HepG2 (cell line): Measurements from ENCODE around the gene HEPHL1. TPM values are rescaled to one million over a fixed set of nuclear protein-coding genes. Genes with fewer than 3 reads are reported as not detected.

Experiments used
- ATAC-seq: fragments of 200-7000 bp; cut with Tn5 transposase; 3 replicates; pipeline ENCODE4 v1.9.1; 2020; ENCODE audit warnings: mild to moderate bottlenecking, moderate library complexity
- BruUV-seq: library from RNA; stranded (reverse); fragments of 400-500 nt; replicated peaks from 2 replicates; lab custom pipeline; 2021; lab: Mats Ljungman, UMichigan
- CTCF ChIA-PET: fragments of 300-600 bp; formaldehyde crosslinking; extraction: SDS; loops from one replicate; lab custom pipeline; 2021; ENCODE audit warnings: low total read pairs, inconsistent platforms, low intra/inter-chr PET ratio; lab: Yijun Ruan, JAX
- POLR2A ChIA-PET: fragments of 350-600 bp; sonication (Branson Sonifier 250); formaldehyde crosslinking; loops from one replicate; lab custom pipeline; 2020; ENCODE audit warnings: antibody characterized with exemption, inconsistent platforms; lab: Yijun Ruan, JAX
- DNase-seq: peaks from one replicate; pipeline ENCODE4 v3.0.0-alpha.2; 2015; ENCODE audit warnings: low spot score
- FAIRE-seq: peaks from 3 replicates; lab custom pipeline; 2011; peaks lifted over from hg19 to GRCh38; lab: Jason Lieb, UNC
- H2AFZ ChIP-seq: one replicate; pipeline ENCODE4 v1.6.1; 2011; ENCODE audit warnings: low read length, inconsistent platforms
- H3K27ac ChIP-seq: fragments of 300-600 bp; 3 replicates; pipeline ENCODE4 v1.8.0; 2011; ENCODE audit warnings: mixed run types, mild to moderate bottlenecking, mixed read lengths, low read length, inconsistent platforms; ENCODE audit not compliant: insufficient read depth; ENCODE audit errors: extremely low read length
- H3K27me3 ChIP-seq, 2 experiments: fragments of 200-600 bp in 1 of 2; 2 replicates in 1 of 2; 3 replicates in 1 of 2; pipeline versions ENCODE4 v1.6.0 to v1.8.0; 2011; ENCODE audit warnings: low read length in 2 of 2, mild to moderate bottlenecking in 2 of 2, moderate library complexity in 2 of 2, inconsistent platforms in 1 of 2; ENCODE audit not compliant: insufficient read depth in 2 of 2, control insufficient read depth in 1 of 2
- H3K36me3 ChIP-seq, 2 experiments: fragments of 200-600 bp in 1 of 2; replicated peaks in 1 of 2; 2 replicates in 1 of 2; 3 replicates in 1 of 2; pipeline versions ENCODE4 v1.5.1 to v1.8.0; 2011; ENCODE audit warnings: low read length in 2 of 2, inconsistent platforms in 1 of 2; ENCODE audit not compliant: insufficient read depth in 2 of 2, control insufficient read depth in 1 of 2
- H3K4me1 ChIP-seq: 2 replicates; pipeline ENCODE4 v1.5.1; 2012; ENCODE audit warnings: low read length, inconsistent platforms; ENCODE audit not compliant: insufficient read depth
- H3K4me2 ChIP-seq: 2 replicates; pipeline ENCODE4 v1.6.0; 2011; ENCODE audit warnings: low read depth, low read length, inconsistent platforms
- H3K4me3 ChIP-seq, 3 experiments: fragments of 200-600 bp in 1 of 3; sonication (generic), shearing (Covaris generic) in 1 of 3; replicated peaks in 1 of 3; 2 replicates each; pipeline ENCODE4 v1.5.1; 2011 to 2016; ENCODE audit warnings: low read length in 3 of 3, inconsistent platforms in 2 of 3, low read depth in 2 of 3, mild to moderate bottlenecking in 2 of 3, control low read depth in 1 of 3, mixed read lengths in 1 of 3; ENCODE audit not compliant: insufficient read depth in 1 of 3
- H3K79me2 ChIP-seq: one replicate; pipeline ENCODE4 v1.6.1; 2011; ENCODE audit warnings: low read length, inconsistent platforms; ENCODE audit not compliant: insufficient read depth
- H3K9ac ChIP-seq: 2 replicates; pipeline ENCODE4 v1.6.0; 2011; ENCODE audit warnings: mild to moderate bottlenecking, low read depth, low read length, inconsistent platforms; ENCODE audit not compliant: insufficient read depth
- H3K9me3 ChIP-seq: 2 replicates; pipeline ENCODE4 v1.5.1; 2012; ENCODE audit warnings: mild to moderate bottlenecking, low read length
- H4K20me1 ChIP-seq: 2 replicates; pipeline ENCODE4 v1.6.0; 2011; ENCODE audit warnings: inconsistent platforms, mild to moderate bottlenecking, low read length, moderate library complexity; ENCODE audit not compliant: insufficient read depth
- CENPX ChIP-seq: sonication (generic); formaldehyde crosslinking; IDR thresholded peaks from 2 replicates; pipeline ENCODE4 v1.9.0; 2021; ENCODE audit warnings: mild to moderate bottlenecking, missing genetic modification reagents, moderate library complexity
- DZIP1 ChIP-seq: sonication (generic); formaldehyde crosslinking; IDR thresholded peaks from 2 replicates; pipeline ENCODE4 v1.5.0; 2020; ENCODE audit warnings: mild to moderate bottlenecking, missing genetic modification reagents
- E2F2 ChIP-seq: sonication (generic); formaldehyde crosslinking; IDR thresholded peaks from 2 replicates; pipeline ENCODE4 v1.4.0; 2020; ENCODE audit warnings: missing genetic modification reagents, borderline replicate concordance
- FOXA1 ChIP-seq, 2 experiments: fragments of 450-650 bp in 1 of 2; sonication (generic) in 1 of 2; formaldehyde crosslinking in 1 of 2; IDR thresholded peaks; 2 replicates each; pipeline versions ENCODE4 v1.4.0 to v1.6.1; 2016 to 2020; ENCODE audit warnings: missing genetic modification reagents in 1 of 2
- KLF16 ChIP-seq, 2 experiments: sonication (generic) in 1 of 2; formaldehyde crosslinking in 1 of 2; IDR thresholded peaks; 2 replicates each; pipeline versions ENCODE4 v1.6.1 to v1.8.0; 2016 to 2023; ENCODE audit warnings: missing genetic modification reagents in 2 of 2, missing compliant biosample characterization in 1 of 2
- POLR2G ChIP-seq: fragments of 200-400 bp; formaldehyde crosslinking; IDR thresholded peaks from 2 replicates; pipeline ENCODE4 v1.6.1; 2018; ENCODE audit warnings: mild to moderate bottlenecking, low read depth, low read length, moderate library complexity
- SAFB2 ChIP-seq: sonication (generic); formaldehyde crosslinking; IDR thresholded peaks from 2 replicates; pipeline ENCODE4 v1.5.1; 2020; ENCODE audit warnings: missing genetic modification reagents, low read depth, mild to moderate bottlenecking, borderline replicate concordance
- ZFP90 ChIP-seq: sonication (generic); formaldehyde crosslinking; IDR thresholded peaks from 2 replicates; pipeline ENCODE4 v1.8.0; 2022; ENCODE audit warnings: missing genetic modification reagents, mild to moderate bottlenecking, inconsistent platforms, borderline replicate concordance
- ZNF34 ChIP-seq: sonication (generic); formaldehyde crosslinking; IDR thresholded peaks from 2 replicates; pipeline ENCODE4 v1.4.0; 2020; ENCODE audit warnings: mild to moderate bottlenecking, missing genetic modification reagents, borderline replicate concordance
- ZNF709 ChIP-seq: sonication (generic); formaldehyde crosslinking; IDR thresholded peaks from 2 replicates; pipeline ENCODE4 v1.5.0; 2020; ENCODE audit warnings: mild to moderate bottlenecking, missing genetic modification reagents
- ZNF773 ChIP-seq: sonication (generic); formaldehyde crosslinking; IDR thresholded peaks from 2 replicates; pipeline ENCODE4 v1.4.0; 2020; ENCODE audit warnings: missing genetic modification reagents, borderline replicate concordance
- ZSCAN25 ChIP-seq: sonication (generic); formaldehyde crosslinking; IDR thresholded peaks from 2 replicates; pipeline ENCODE4 v1.8.0; 2022; ENCODE audit warnings: mild to moderate bottlenecking, missing genetic modification reagents
- WGBS: methylation state at CpG from one replicate; pipeline ENCODE4 v1.1.6; 2017; ENCODE audit warnings: low lambda C conversion rate; 5-methylcytosine and 5-hydroxymethylcytosine counted together
- in situ Hi-C: cut with HindIII; loops from 2 replicates; pipeline ENCODE4 v1.10.0; 2017; ENCODE audit warnings: low pct_unique_long_range_greater_than_20kb; ENCODE audit not compliant: extremely low pct_ligation_motif_present
- intact Hi-C: fragments of 100-400 bp; cut with micrococcal nuclease; formaldehyde crosslinking; loops from one replicate; pipeline ENCODE4 v1.10.0; 2022; ENCODE audit not compliant: unreplicated experiment
- polyA plus RNA-seq, 8 experiments: library from polyadenylated mRNA; depleted of rRNA in 3 of 8; stranded (reverse) in 7 of 8; unstranded in 1 of 8; fragments of >200 nt; fragmentation: Illumina TruSeq in 4 of 8; extraction: Trizol in 4 of 8; gene quantifications; 2 replicates each; pipeline versions ENCODE4 v1.2.1 to v1.2.3, GENCODE V29; 2011 to 2016; ENCODE audit warnings: low read depth in 4 of 8, missing spikeins in 1 of 8, mixed read lengths in 1 of 8; ENCODE audit not compliant: insufficient read depth in 1 of 8
- total RNA-seq, 5 experiments: library from RNA; depleted of rRNA; stranded (reverse); fragments of >200 nt; fragmentation: Illumina TruSeq; extraction: Trizol; gene quantifications; 2 replicates each; pipeline ENCODE4 v1.2.3, GENCODE V29; 2016; ENCODE audit warnings: low read depth in 1 of 5

HEPHL1 gene
- total and polyA plus RNA-seq, 2 of the 13 experiments (the other 11 are each of a cell fraction or from before 2014, with no cell fraction given), result 0.04 to 0.05 TPM

- no peak for TF ChIP-seq SAFB2
Measured at GRCh38 chr11:94139416-94139815, 118.3 kb downstream of the HEPHL1 start (continued).

GRCh38 chr11:94140154-94140655, 119.1 kb downstream of the HEPHL1 start:
- POLR2A ChIA-PET, result interaction anchor here (1.7 kb wide), 1 partner anchor 11 kb away, joined by 5 read pairs; the partner anchor contains the start of gene PANX1
- intact Hi-C loops, result no loop called here

GRCh38 chr11:94141511-94142307, 120.6 kb downstream of the HEPHL1 start:
- FAIRE-seq, result no peak
- intact Hi-C loops (no loop called here), in situ Hi-C loops (no loop called here)
- BruUV-seq, result no TSS peak
- Histone ChIP-seq H3K27me3 (no peaks in the 10 kb centered on the region), H4K20me1 (peaks cover 16% of the 10 kb centered on the region), H3K4me3 (no peak overlapping the region), H3K4me1 (peaks cover 58% of the 10 kb centered on the region), H3K9me3 (no peaks in the 10 kb centered on the region), H2AFZ (no peak overlapping the region), H3K4me2 (no peak overlapping the region), H3K79me2 (peaks cover 57% of the 10 kb centered on the region), H3K36me3 (no peaks in the 10 kb centered on the region; a peak in 1 of 5 replicates), H3K9ac (no peak overlapping the region), H3K27ac (no peak overlapping the region)
- POLR2A ChIA-PET, result interaction anchor here (3.1 kb wide), 1 partner anchor 13 kb away, joined by 10 read pairs; the partner anchor contains the start of gene PANX1
- DNase-seq, result no peak
- CTCF ChIA-PET, result no interaction called here
- peak; percentile 57; the same call in 2 of the 3 replicates for ATAC-seq
- WGBS, result 100% methylated on average over 7 of the region's 12 CpGs
- TF ChIP-seq ZNF773 (CRISPR knock-in tag) (no peak), POLR2G (no peak), FOXA1 (IDR thresholded peaks at IDR 0.05) (no peak), FOXA1 (CRISPR knock-in tag; IDR thresholded peaks at IDR 0.05) (no peak), ZSCAN25 (no peak), DZIP1 (no peak), E2F2 (CRISPR knock-in tag) (no peak), CENPX (CRISPR knock-in tag) (no peak)

More at GRCh38 chr11:94140154-94140655, 119.1 kb downstream of the HEPHL1 start:
- no peaks in the 10 kb centered on the region for H3K27me3 ChIP-seq
- DNase-seq (no peak), FAIRE-seq (no peak)
- WGBS, result 100% methylated on average over 2 of the region's 2 CpGs
- no peak overlapping the region for H3K9ac ChIP-seq
- no peak overlapping the region for H2AFZ ChIP-seq
- H4K20me1 ChIP-seq, result peaks cover 9% of the 10 kb centered on the region
- BruUV-seq, result no TSS peak
- H3K9me3 ChIP-seq, result no peaks in the 10 kb centered on the region
- H3K4me1 ChIP-seq, result peaks cover 43% of the 10 kb centered on the region
- H3K4me3 ChIP-seq, result no peak overlapping the region
- H3K36me3 ChIP-seq, result no peaks in the 10 kb centered on the region
- CTCF ChIA-PET, result no interaction called here
- in situ Hi-C loops, result no loop called here
- H3K79me2 ChIP-seq, result peaks cover 53% of the 10 kb centered on the region
- TF ChIP-seq ZFP90 (CRISPR knock-in tag) (no peak), ZNF34 (no peak), KLF16 (CRISPR knock-in tag; IDR thresholded peaks at IDR 0.05) (no peak), ZNF709 (CRISPR knock-in tag) (no peak)
- TF ChIP-seq, all 625 proteins: peak for 0
- no peak overlapping the region for H3K27ac ChIP-seq
- no peak for ATAC-seq
- H3K4me2 ChIP-seq, result no peak overlapping the region
